ENCODE measurements around the gene PP2D1. TPM values are rescaled to one million over a fixed set of nuclear protein-coding genes. Genes with fewer than 3 reads are reported as not detected.

PP2D1 gene
- total and polyA plus RNA-seq, 2 of the 8 experiments (the other 6 are each of a cell fraction or from before 2014, with no cell fraction given) = not detected

- TF ChIP-seq SP2 (IDR thresholded peaks at IDR 0.05; ENCODE audit: low read length) (no peak), RFX5 (IDR thresholded peaks at IDR 0.05; ENCODE audit: borderline replicate concordance, low read depth, low read length) (no peak)
These were observed 15.1 kb upstream of the PP2D1 start (continued) for GRCh38 chr3:20027136-20027535.

Measured in H1 (cell line).